Coronary artery (tissue), 2 donors: ENCODE measurements around the gene FRMPD2.
"Not testable (repeated sequence)": the region's sequence is repeated elsewhere in the genome, so short reads cannot be mapped to it uniquely, and the experiment has no call there.

Experiments
- DNase-seq: peaks from one replicate; pipeline ENCODE4 v3.0.0-alpha.2; 2017; ENCODE audit warnings: low spot score
- H3K27ac ChIP-seq, 2 donors: fragments of 200-600 bp; sonication (generic); one replicate each; pipeline ENCODE4 v1.5.1; 2016 to 2019
- H3K4me3 ChIP-seq: fragments of 200-600 bp; sonication (generic); 2 replicates; pipeline ENCODE4 v1.5.1; 2016; ENCODE audit warnings: mild to moderate bottlenecking, moderate library complexity
- TF ChIP-seq, protein P1 (sequence below): fragments of 200-600 bp; sonication (generic); IDR thresholded peaks from one replicate; pipeline ENCODE4 v1.5.1; 2019; ENCODE audit warnings: antibody characterized with exemption

FRMPD2 gene

DNA sequence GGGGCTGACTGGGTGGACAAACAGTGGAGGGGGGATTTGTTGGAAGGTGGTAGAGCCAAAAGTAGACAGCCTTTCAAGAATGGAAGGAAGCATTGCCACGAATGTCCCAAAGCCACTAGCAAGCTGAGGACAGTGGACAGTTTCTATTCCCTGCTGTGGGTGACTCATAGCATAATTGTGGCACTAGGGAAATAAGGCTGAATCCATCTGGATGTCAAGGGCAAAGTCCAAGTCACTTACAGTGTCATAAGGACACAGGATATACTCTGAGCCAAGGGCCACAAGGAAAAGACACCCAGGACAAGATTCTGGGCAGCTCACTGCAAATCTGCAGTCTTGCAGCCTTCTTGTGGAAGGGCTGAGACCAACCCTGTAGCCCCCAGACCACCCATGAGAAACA lies 79.7 kb downstream of the FRMPD2 start:
- TF ChIP-seq, protein P1, sequence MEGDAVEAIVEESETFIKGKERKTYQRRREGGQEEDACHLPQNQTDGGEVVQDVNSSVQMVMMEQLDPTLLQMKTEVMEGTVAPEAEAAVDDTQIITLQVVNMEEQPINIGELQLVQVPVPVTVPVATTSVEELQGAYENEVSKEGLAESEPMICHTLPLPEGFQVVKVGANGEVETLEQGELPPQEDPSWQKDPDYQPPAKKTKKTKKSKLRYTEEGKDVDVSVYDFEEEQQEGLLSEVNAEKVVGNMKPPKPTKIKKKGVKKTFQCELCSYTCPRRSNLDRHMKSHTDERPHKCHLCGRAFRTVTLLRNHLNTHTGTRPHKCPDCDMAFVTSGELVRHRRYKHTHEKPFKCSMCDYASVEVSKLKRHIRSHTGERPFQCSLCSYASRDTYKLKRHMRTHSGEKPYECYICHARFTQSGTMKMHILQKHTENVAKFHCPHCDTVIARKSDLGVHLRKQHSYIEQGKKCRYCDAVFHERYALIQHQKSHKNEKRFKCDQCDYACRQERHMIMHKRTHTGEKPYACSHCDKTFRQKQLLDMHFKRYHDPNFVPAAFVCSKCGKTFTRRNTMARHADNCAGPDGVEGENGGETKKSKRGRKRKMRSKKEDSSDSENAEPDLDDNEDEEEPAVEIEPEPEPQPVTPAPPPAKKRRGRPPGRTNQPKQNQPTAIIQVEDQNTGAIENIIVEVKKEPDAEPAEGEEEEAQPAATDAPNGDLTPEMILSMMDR, result no peak
- DNase-seq, result no peak
- H3K27ac ChIP-seq, result no peak overlapping the region
- H3K4me3 ChIP-seq, result no peak overlapping the region

DNA sequence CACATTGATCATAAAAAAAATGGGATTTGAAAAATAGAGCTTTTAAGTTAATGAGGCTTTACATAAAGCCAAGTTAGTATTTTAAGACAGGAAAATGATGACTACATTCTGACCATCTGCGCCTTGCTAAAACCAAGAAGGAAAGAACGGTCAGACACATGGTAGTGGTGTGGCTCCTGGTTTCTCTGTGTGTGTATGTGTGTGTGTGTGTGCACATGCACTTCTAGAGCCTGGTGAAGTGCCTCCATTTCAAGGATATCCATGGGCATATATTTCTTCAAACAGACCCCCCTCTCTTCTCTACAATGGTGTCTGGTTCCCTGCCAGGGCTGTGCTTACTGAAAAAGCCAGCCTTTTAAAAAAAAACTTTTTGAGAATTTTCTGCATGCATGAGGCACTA lies 80.9 kb downstream of the FRMPD2 start:
- Histone ChIP-seq H3K27ac (no peak overlapping the region), H3K4me3 (no peak overlapping the region)
- DNase-seq, result no peak
- TF ChIP-seq, protein P1, result no peak

DNA sequence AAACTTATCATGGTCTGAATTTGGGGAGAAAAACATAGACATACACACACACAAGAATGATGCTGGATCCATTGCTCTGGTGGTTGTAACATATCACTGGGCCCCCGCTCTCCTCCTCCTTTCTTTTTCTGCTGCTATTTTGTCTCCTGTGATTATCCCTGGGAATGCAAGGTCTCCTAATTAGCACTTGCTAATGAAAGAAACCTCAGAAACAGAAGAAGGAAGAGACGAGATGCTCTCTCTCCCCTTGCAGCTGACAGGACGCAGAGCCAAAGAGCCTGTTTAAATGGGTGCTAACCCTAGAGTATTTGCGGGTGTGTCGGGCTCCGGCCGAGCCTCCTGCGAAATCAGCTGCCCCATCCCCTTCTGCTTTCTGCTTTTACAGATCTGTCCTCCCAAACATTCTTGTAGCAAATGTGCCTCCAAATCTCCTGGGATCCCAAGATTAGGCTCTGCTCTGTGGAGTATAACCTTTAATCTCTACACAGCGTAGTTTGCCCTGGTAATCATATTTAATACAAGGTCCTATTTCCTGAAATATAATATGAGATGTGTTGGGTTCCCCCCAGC lies 81.5 kb downstream of the FRMPD2 start:
- DNase-seq, result no peak
- Histone ChIP-seq H3K27ac (no peak overlapping the region), H3K4me3 (no peak overlapping the region)
- TF ChIP-seq, protein P1, result no peak

DNA sequence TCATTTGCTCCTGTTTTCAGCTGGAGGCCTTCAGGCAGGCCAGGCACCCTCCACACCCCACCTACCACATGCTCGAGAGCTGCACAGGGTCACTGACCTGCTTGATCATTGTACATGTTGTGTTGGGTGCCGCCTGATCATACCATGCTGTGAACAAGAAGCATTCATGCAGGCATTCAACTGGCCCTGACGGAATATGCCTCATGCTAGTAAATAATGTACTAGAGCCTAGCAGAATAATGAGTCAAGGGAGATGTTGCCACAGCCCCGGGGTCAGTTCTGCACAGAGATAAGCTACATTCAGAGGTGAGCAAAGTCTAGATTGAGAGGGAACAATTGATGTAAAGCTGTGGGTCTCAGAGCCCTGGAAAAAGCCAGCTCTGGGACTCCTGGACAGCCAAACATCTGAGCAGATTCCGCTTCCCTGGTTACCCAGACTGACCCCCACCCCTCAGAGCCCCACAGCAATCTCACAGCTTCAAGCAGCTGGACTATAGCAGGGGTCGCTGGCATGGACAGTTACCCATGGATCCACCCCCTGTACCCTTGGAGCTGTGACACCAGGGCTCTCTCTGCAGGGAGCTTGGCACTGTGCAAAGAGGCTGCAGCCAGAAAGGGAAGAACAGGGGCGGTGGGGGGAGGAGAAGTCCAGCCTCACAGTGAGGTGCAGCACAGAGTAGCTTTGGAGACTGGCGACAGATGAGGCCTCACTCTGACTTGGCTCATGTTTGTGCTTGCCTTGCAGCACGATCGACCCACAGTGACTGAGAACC lies 86.6 kb downstream of the FRMPD2 start:
- TF ChIP-seq, protein P1, result no peak
- no peak overlapping the region for H3K4me3 ChIP-seq
- DNase-seq, result no peak
- H3K27ac ChIP-seq, result no peak overlapping the region

DNA sequence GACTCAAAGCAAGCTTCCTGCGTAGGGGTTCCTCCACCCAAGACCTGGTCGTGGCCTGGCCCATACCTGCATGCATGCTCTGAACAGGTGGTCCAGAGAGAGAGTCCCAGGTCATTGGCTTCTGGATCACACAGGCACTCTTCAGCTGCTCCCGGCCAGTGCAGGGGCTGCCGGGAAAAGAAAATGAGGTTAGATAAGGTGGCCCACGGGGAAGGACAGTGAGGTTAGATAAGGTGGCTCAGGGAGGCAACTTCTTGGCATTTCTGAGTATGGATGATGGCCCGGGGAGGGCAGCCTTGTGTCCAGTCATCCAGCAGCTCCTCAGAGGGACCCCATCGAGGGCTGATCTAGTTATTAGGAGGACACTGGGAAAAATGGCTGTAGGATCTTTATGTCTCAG lies 87.4 kb downstream of the FRMPD2 start:
- TF ChIP-seq, protein P1, result no peak
- DNase-seq, result no peak
- H3K27ac ChIP-seq, result no peak overlapping the region
- no peak overlapping the region for H3K4me3 ChIP-seq

DNA sequence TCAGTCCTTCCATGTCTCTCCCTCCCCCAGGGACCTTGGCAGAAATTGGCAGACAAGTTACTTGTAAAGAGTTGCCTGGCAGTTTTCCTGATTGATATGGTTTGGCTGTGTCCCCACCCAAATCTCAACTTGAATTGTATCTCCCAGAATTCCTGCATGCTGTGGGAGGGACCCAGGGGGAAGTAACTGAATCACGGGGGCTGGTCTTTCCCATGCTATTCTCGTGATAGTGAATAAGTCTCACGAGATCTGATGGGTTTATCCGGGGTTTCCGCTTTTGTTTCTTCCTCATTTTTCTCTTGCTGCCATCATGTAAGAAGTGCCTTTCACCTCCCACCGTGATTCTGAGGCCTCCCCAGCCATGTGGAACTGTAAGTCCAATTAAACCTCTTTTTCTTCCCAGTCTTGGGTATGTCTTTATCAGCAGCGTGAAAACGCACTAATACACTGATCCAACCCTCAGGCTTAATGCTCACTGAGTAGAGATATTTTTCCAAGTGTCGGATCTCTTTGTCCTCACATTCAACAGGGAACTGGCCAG lies 88.2 kb downstream of the FRMPD2 start:
- H3K27ac ChIP-seq, DNase-seq, H3K4me3 ChIP-seq: not testable (repeated sequence)

DNA sequence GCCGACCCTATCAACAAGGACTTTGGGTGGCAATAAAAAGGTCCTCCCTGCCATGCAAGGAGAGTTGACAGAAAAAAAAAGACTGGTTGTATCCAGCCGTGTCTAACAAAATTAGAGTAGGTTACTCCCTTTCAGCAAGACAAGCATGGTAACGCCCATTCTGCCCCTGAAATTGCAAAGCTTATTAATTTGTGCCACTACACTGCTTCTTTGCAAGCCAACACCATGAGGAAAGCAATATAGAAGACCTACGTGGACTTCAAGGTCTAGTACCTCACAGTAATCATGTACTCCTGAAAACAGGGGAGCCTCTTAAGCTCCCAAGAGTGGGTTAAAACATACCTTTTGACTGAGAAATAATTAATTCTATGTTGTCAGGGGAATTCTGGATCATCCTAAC lies 90.3 kb downstream of the FRMPD2 start:
- Histone ChIP-seq H3K27ac (no peak overlapping the region), H3K4me3 (no peak overlapping the region)
- TF ChIP-seq, protein P1, result no peak
- no peak for DNase-seq

DNA sequence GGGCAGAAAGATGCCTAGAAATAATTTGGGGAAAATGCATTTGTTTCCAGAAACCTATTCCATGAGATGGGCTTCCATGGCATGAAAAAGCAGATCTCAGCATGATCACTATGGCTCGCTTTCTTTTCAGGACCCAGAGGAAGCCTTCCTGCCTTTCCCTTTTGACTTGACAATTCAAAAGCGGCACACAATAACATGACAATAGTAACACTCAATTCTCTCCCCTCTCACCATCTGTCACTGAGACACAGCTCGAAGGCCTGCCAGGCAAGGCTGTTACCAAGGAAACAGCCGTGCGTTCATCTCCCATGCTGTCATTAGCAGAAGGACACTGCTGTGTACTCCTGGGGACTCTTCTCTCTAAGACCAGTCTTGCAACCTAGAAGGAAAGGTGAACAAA lies 101.8 kb downstream of the FRMPD2 start:
- H3K4me3 ChIP-seq, H3K27ac ChIP-seq, DNase-seq: not testable (repeated sequence)

DNA sequence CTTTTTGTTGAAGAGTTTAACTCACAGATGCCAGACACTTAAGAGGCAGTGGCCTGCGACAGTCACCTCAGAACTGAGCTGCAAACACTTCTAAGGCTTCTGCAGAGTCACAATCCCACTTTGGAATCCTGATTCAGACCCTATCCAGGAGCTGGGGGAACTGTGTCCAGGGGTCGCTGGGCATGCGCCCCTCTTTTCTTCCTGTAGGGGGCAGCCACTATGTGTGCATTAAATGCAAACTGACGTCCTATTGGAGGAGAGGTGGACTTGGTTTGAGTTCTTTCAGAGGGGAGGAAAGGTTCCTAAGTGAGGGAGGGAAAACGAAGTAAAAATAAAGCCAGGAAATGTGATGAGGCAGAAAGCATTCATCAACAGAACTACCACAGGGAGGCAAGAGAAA lies 113.8 kb downstream of the FRMPD2 start:
- DNase-seq, result not testable (repeated sequence)

DNA sequence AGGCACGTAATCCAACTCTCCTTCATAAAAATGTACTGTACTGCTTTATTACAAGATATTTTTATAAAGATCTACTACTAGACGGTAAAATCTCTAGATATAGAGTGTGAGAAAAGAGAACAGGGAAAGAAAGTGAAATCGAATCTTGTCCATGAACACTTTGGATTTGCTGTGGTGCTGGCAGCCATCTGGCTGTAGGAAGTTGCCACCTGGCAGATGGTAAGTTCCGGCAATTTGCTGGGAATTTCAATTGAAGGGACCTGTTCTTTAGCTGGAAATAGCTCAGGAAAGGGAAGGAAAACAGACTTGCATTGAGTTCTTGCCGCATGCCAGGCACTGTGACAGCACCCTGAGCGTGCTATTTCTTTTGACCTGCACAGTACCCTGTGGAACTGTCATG lies 114.3 kb downstream of the FRMPD2 start:
- H3K27ac ChIP-seq, H3K4me3 ChIP-seq, DNase-seq: not testable (repeated sequence)

More for the DNA sequence above, 113.8 kb downstream of the FRMPD2 start:
- not testable (repeated sequence) for H3K27ac ChIP-seq, H3K4me3 ChIP-seq

DNA sequence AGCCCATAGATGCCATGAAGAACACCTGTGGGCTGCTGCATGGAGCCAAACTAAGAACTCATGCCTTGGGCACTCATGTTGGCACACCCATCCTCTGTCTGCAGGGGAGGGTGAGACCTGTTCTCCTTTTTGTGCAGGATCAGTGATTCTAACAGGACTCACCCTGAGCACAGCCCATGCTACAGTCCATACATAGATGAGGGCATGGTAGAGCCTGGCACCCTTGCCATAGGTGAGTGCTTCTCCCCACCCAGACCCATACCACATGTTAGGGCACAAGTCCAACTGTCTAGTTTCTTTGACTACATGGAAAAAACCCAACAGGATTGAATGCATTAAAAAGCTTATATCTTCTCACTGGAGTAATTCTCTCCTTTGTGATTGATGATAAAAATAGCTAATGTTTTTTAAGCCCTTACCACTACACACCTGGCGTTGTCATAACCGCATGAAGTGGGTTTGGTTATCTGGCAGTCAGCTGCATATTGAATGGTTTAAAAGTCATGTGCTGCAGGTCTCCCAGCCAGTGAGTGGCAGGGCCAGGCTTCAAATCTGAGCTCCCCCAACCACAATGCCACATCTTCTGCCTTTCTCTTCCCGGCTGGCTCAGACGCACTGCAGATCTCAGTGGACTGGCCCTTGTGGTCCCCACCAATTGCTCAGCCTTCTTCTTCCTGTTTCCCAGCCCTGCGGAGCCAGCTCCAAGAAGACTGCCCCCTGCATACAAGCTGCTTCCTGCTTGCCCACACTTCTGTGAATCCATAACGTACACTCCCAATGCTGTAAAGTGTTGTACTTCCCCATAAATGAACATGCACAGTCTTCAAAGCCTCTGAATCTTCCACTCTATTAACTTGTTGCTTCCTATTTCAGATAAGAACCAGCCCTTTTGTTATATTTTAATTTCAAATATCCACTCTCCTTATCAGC lies 120.0 kb downstream of the FRMPD2 start:
- not testable (repeated sequence) for H3K27ac ChIP-seq, H3K4me3 ChIP-seq, DNase-seq
